ENCODE results near the gene KRTAP5-6.

KRTAP5-6 gene

GRCh38 chr11:1675536-1676228, 21.3 kb upstream of the KRTAP5-6 start:
- TF ChIP-seq, protein P1, sequence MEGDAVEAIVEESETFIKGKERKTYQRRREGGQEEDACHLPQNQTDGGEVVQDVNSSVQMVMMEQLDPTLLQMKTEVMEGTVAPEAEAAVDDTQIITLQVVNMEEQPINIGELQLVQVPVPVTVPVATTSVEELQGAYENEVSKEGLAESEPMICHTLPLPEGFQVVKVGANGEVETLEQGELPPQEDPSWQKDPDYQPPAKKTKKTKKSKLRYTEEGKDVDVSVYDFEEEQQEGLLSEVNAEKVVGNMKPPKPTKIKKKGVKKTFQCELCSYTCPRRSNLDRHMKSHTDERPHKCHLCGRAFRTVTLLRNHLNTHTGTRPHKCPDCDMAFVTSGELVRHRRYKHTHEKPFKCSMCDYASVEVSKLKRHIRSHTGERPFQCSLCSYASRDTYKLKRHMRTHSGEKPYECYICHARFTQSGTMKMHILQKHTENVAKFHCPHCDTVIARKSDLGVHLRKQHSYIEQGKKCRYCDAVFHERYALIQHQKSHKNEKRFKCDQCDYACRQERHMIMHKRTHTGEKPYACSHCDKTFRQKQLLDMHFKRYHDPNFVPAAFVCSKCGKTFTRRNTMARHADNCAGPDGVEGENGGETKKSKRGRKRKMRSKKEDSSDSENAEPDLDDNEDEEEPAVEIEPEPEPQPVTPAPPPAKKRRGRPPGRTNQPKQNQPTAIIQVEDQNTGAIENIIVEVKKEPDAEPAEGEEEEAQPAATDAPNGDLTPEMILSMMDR (IDR thresholded peaks at IDR 0.05), result no peak

- TF ChIP-seq, protein P1 (IDR thresholded peaks at IDR 0.05), result no peak
Observed at GRCh38 chr11:1676229-1676740, 20.7 kb upstream of the KRTAP5-6 start.

GRCh38 chr11:1679881-1680280, 17.1 kb upstream of the KRTAP5-6 start:
- TF ChIP-seq, protein P1 (IDR thresholded peaks at IDR 0.05), result no peak

GRCh38 chr11:1682225-1682905, 14.6 kb upstream of the KRTAP5-6 start:
- TF ChIP-seq, protein P1 (IDR thresholded peaks at IDR 0.05), result no peak

GRCh38 chr11:1690167-1691025, 6.6 kb upstream of the KRTAP5-6 start:
- TF ChIP-seq, protein P1 (IDR thresholded peaks at IDR 0.05), result no peak

DNA sequence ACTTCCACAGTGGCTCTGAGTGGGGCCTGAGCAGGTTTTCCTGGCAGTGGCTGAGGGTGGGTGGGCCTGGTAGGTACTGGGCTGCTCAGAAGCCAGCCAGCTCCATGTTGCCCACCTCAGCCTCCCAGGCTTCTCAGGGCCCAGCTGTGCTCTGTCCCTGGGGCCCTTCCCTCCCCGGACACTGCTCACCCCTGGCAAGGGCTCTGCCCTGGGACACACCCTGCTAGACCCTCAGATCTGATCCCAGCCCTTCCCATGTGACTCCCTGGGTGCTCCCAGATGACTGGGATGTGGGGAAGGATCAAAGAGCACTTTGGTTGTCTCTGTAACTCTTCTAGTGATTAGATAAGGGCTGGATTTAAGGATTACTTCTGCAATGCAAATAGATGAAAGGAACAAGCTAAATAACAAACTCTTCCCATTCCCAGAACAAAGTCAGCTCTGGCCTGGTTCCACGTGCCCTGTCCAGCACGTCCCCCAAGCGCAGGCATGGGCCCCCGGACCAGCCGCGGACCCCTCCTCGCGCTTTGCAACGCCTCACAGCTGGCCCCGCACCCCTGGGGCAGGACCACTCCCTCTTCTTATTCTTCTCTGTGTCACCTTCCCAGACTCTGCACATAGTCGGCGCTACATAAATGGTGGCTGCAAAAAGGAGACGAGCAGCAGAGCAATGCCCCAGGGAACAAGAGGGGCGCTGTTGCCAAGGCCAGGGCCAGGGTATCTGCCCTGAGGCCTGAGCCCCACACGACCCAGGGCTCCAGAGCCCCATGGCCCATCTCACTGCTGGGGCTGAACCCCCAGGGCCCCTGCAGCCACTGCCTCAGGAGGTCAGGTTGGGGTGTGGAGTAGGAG, 5.7 kb upstream of the KRTAP5-6 start:
- TF ChIP-seq, protein P1 (IDR thresholded peaks at IDR 0.05), result no peak

Measured in LNCAP (cell line).